A673 (cell line): ENCODE results near the gene RBMS1. TPM values are rescaled to one million over a fixed set of nuclear protein-coding genes. Genes with fewer than 3 reads are reported as not detected.
A peak's percentile ranks its signal among the peaks of the same experiment; 100 is the strongest.

ENCODE experiments used
- BruUV-seq: library from RNA; stranded (reverse); fragments of 400-500 nt; replicated peaks from 2 replicates; lab custom pipeline; 2021; lab: Mats Ljungman, UMichigan
- CTCF ChIA-PET: fragments of 300-600 bp; sonication (Branson Sonifier 250); formaldehyde crosslinking; loops from one replicate; lab custom pipeline; 2022; ENCODE audit warnings: antibody characterized with exemption; lab: Charles Lee
- POLR2A ChIA-PET: fragments of 300-600 bp; sonication (Branson Sonifier 250); formaldehyde crosslinking; loops from one replicate; lab custom pipeline; 2022; ENCODE audit warnings: antibody characterized with exemption; ENCODE audit not compliant: low non-redundant PET; lab: Charles Lee
- DNase-seq: peaks from one replicate; pipeline ENCODE4 v3.0.0-alpha.2; 2015; ENCODE audit warnings: low spot score
- H3K27ac ChIP-seq: fragments of 200-600 bp; sonication (generic); 2 replicates; pipeline ENCODE4 v1.5.1; 2016; ENCODE audit warnings: mixed run types, low read depth, mild to moderate bottlenecking, mixed read lengths, antibody characterized with exemption, low read length; ENCODE audit not compliant: poor library complexity, severe bottlenecking
- H3K27me3 ChIP-seq: fragments of 200-600 bp; sonication (generic); replicated peaks from 2 replicates; pipeline ENCODE4 v1.6.1; 2017; ENCODE audit warnings: mixed run types, low read depth, mild to moderate bottlenecking, mixed read lengths, antibody characterized with exemption, low read length; ENCODE audit not compliant: insufficient read depth, poor library complexity
- H3K36me3 ChIP-seq: fragments of 200-600 bp; sonication (generic); 2 replicates; pipeline ENCODE4 v1.6.1; 2016; ENCODE audit warnings: mixed run types, mild to moderate bottlenecking, mixed read lengths, antibody characterized with exemption, low read length; ENCODE audit not compliant: insufficient read depth, poor library complexity, severe bottlenecking
- H3K4me1 ChIP-seq: fragments of 200-600 bp; sonication (generic); 2 replicates; pipeline ENCODE4 v1.6.1; 2017; ENCODE audit warnings: mixed run types, mild to moderate bottlenecking, mixed read lengths, antibody characterized with exemption, low read length; ENCODE audit not compliant: insufficient read depth, poor library complexity, severe bottlenecking
- H3K4me3 ChIP-seq: fragments of 200-600 bp; sonication (generic); 2 replicates; pipeline ENCODE4 v1.5.1; 2016; ENCODE audit warnings: low read depth, mixed run types, mild to moderate bottlenecking, mixed read lengths, low read length; ENCODE audit not compliant: poor library complexity, severe bottlenecking
- H3K9me3 ChIP-seq: fragments of 200-600 bp; sonication (generic); 2 replicates; pipeline ENCODE4 v1.6.1; 2016; ENCODE audit warnings: mixed run types, low read depth, mild to moderate bottlenecking, mixed read lengths, antibody characterized with exemption, low read length; ENCODE audit not compliant: poor library complexity, severe bottlenecking
- EZH2 ChIP-seq: fragments of 200-600 bp; sonication (generic); IDR thresholded peaks from 2 replicates; pipeline ENCODE4 v1.6.1; 2017; ENCODE audit warnings: borderline replicate concordance, low read depth, mild to moderate bottlenecking, mixed read lengths, antibody characterized with exemption, low read length; ENCODE audit not compliant: poor library complexity, severe bottlenecking
- intact Hi-C: fragments of 100-400 bp; cut with micrococcal nuclease; formaldehyde crosslinking; loops from one replicate; pipeline ENCODE4 v1.10.0; 2022; ENCODE audit not compliant: unreplicated experiment
- total RNA-seq: library from RNA; stranded (reverse); gene quantifications from 2 replicates; pipeline ENCODE4 v1.2.3, GENCODE V29; 2021
- TF ChIP-seq, protein P1 (sequence below): fragments of 300-800, 200-600 bp; sonication (generic); conservative IDR thresholded peaks from 2 replicates; pipeline ENCODE4 v1.5.1; 2017; ENCODE audit warnings: low read depth, mild to moderate bottlenecking, antibody characterized with exemption, low read length, moderate library complexity, mixed read lengths

RBMS1 gene
- total RNA-seq, 1 experiment from 2014 or later: 84.9 TPM

DNA sequence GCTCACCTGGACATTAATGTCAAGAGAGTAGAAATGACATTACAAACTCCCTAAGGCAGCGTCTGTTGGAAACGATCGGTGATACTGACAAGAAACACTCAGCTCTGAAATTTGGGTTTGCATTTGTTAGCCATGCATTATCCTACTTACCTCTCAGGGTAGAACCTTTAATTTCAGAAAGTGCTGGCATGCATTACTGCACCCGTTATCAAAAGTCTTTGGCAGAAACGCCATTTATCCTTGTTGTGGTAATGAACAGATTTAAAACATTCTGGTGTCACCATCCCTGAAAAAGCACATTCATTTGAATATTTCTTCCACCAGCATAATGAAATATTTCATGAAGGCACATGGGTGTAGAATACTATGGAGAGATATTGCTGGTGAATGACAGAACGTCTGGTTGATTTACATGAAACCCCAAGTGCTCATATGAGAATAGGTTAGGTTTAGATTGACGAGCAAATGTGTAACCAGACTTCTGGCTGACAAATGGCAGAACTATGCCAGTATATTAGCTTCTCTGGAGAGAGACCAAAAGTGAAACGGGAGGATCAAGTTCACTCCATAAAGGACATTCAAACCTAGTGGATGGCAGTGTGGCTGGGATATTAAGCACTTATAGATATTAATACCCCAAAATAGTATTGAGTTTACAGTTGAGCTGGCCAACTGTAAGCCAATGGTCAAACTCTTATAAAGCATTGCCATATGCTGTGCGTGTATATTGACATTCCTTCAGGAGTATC is 240.0 kb downstream of the RBMS1 start:
- H3K4me1 ChIP-seq: no peaks in the 10 kb centered on the region
- CTCF ChIA-PET: no interaction called here
- H3K27ac ChIP-seq: no peak overlapping the region
- BruUV-seq: no TSS peak
- no peak for DNase-seq
- no peak overlapping the region for H3K4me3 ChIP-seq
- no peaks in the 10 kb centered on the region for H3K36me3 ChIP-seq
- TF ChIP-seq, protein P1, sequence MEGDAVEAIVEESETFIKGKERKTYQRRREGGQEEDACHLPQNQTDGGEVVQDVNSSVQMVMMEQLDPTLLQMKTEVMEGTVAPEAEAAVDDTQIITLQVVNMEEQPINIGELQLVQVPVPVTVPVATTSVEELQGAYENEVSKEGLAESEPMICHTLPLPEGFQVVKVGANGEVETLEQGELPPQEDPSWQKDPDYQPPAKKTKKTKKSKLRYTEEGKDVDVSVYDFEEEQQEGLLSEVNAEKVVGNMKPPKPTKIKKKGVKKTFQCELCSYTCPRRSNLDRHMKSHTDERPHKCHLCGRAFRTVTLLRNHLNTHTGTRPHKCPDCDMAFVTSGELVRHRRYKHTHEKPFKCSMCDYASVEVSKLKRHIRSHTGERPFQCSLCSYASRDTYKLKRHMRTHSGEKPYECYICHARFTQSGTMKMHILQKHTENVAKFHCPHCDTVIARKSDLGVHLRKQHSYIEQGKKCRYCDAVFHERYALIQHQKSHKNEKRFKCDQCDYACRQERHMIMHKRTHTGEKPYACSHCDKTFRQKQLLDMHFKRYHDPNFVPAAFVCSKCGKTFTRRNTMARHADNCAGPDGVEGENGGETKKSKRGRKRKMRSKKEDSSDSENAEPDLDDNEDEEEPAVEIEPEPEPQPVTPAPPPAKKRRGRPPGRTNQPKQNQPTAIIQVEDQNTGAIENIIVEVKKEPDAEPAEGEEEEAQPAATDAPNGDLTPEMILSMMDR: no peak
- TF ChIP-seq EZH2: no peak
- H3K9me3 ChIP-seq: no peaks in the 10 kb centered on the region
- no peaks in the 10 kb centered on the region for H3K27me3 ChIP-seq
- POLR2A ChIA-PET: no interaction called here
- intact Hi-C loops: no loop called here

DNA sequence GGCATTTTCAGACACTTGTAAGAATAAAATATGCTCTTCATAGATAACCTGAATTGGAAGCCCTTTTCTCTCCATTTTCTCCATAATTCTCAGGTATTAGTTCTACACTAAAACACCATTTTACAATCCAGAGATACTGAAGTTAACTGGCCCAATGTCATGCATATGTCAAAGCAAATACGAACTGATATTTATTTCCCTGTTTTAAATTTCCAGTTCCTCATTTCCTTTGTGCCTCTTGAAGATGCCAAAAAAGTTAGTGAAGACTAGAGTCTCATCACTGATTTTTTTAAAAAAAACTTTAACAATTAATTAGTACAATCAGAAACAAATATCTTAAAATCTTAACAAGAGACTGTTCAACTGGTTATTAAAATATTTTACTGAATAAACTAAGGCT is 240.7 kb downstream of the RBMS1 start:
- ChIA-PET CTCF (interaction anchor here (1.2 kb wide), 1 partner anchor 752 kb away, joined by 3 read pairs; no protein-coding TSS in a partner anchor), POLR2A (no interaction called here)
- no peaks in the 10 kb centered on the region for H3K4me1 ChIP-seq
- DNase-seq: no peak
- H3K9me3 ChIP-seq: no peaks in the 10 kb centered on the region
- no TSS peak for BruUV-seq
- intact Hi-C loops: no loop called here
- no peak overlapping the region for H3K4me3 ChIP-seq
- no peak overlapping the region for H3K27ac ChIP-seq
- no peaks in the 10 kb centered on the region for H3K27me3 ChIP-seq
- TF ChIP-seq, protein P1: no peak
- TF ChIP-seq EZH2: no peak
- no peaks in the 10 kb centered on the region for H3K36me3 ChIP-seq

DNA sequence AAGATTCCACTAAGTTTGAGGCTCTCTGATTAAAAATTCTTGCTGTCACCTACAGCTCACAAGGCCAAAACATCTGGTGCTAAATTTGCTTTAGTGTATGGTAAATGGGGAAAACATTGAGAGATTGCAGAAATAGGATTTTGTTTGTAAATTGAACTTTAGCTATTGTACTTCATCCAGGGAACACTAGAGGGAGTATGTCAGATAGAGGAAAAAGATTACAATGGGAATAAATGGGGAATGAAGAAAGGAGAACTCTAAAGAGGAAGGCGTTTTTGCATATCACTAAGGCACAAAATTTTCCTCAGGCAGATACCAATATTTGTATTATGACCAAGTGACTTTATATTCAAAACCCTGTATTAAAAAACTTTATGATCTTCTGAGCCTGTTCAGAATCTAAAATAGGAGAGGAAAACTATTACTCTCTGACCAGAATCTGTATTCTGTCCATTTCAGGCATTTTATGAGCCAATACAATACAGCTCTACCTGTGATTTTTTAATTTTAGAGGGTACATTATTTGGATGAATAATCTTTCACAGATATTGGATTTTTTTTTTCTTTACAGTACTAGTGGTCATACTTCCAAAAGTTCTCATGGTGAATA is 241.2 kb downstream of the RBMS1 start:
- no peak overlapping the region for H3K27ac ChIP-seq
- no peak for TF ChIP-seq EZH2
- TF ChIP-seq, protein P1: peak; percentile 81
- DNase-seq: peak; percentile 54
- no peaks in the 10 kb centered on the region for H3K4me1 ChIP-seq
- H3K36me3 ChIP-seq: no peaks in the 10 kb centered on the region
- H3K27me3 ChIP-seq: no peaks in the 10 kb centered on the region
- no peaks in the 10 kb centered on the region for H3K9me3 ChIP-seq
- no TSS peak for BruUV-seq
- intact Hi-C loops: no loop called here
- no peak overlapping the region for H3K4me3 ChIP-seq
- ChIA-PET CTCF (interaction anchor here (1.2 to 1.5 kb wide), 2 partner anchors 18 to 752 kb away, joined by 3 to 9 read pairs; no protein-coding TSS in a partner anchor), POLR2A (no interaction called here)
